ENCODE results near the gene PAX5. TPM values are rescaled to one million over a fixed set of nuclear protein-coding genes. Genes with fewer than 3 reads are reported as not detected.
"Not testable (repeated sequence)": the region's sequence is repeated elsewhere in the genome, so short reads cannot be mapped to it uniquely, and the experiment has no call there.

The PAX5 gene
- polyA plus RNA-seq, 1 experiment: not detected

- Histone ChIP-seq H3K4me3 (ENCODE audit: low read depth, low read length) (no peak overlapping the region), H3K27me3 (ENCODE audit: control insufficient read depth, insufficient read depth, low read length) (peaks cover 16% of the 10 kb centered on the region), H3K36me3 (ENCODE audit: control insufficient read depth, insufficient read depth, low read length) (no peaks in the 10 kb centered on the region)
- no peak for DNase-seq (ENCODE audit: low read depth)
- CTCF ChIA-PET: interaction anchor here (0.7 to 5.7 kb wide), 38 partner anchors 8 to 552 kb away, joined by 3 to 63 read pairs (median 3); no protein-coding TSS in a partner anchor
- POLR2A ChIA-PET: no interaction called here
- no peak for TF ChIP-seq CTCF (IDR thresholded peaks at IDR 0.05; ENCODE audit: insufficient read depth, low read depth, low read length)
Measured at GRCh38 chr9:36872641-36873040, 161.4 kb downstream of the PAX5 start.

GRCh38 chr9:36871606-36872005 is 162.5 kb downstream of the PAX5 start:
- no peak for TF ChIP-seq CTCF (IDR thresholded peaks at IDR 0.05; ENCODE audit: insufficient read depth, low read depth, low read length)
- ChIA-PET CTCF (interaction anchor here (1.6 to 5.7 kb wide), 4 partner anchors 8 to 540 kb away, joined by 3 to 63 read pairs (median 15); no protein-coding TSS in a partner anchor), POLR2A (no interaction called here)
- Histone ChIP-seq H3K36me3 (ENCODE audit: control insufficient read depth, insufficient read depth, low read length) (no peaks in the 10 kb centered on the region), H3K27me3 (ENCODE audit: control insufficient read depth, insufficient read depth, low read length) (peaks cover 12% of the 10 kb centered on the region), H3K4me3 (ENCODE audit: low read depth, low read length) (no peak overlapping the region)
- no peak for DNase-seq (ENCODE audit: low read depth)

GRCh38 chr9:36870960-36871359 is 163.1 kb downstream of the PAX5 start:
- no peak for TF ChIP-seq CTCF (IDR thresholded peaks at IDR 0.05; ENCODE audit: insufficient read depth, low read depth, low read length)

GRCh38 chr9:36869605-36870004 is 164.5 kb downstream of the PAX5 start:
- H3K4me3 ChIP-seq (ENCODE audit: low read depth, low read length); POLR2A ChIA-PET; CTCF ChIA-PET; DNase-seq (ENCODE audit: low read depth); H3K36me3 ChIP-seq (ENCODE audit: control insufficient read depth, insufficient read depth, low read length): not testable (repeated sequence)
- peaks cover 14% of the 10 kb centered on the region for H3K27me3 ChIP-seq (ENCODE audit: control insufficient read depth, insufficient read depth, low read length)

More at GRCh38 chr9:36870960-36871359, 163.1 kb downstream of the PAX5 start:
- no peak for DNase-seq (ENCODE audit: low read depth)
- POLR2A ChIA-PET: no interaction called here
- CTCF ChIA-PET: no interaction called here
- Histone ChIP-seq H3K4me3 (ENCODE audit: low read depth, low read length) (no peak overlapping the region), H3K27me3 (ENCODE audit: control insufficient read depth, insufficient read depth, low read length) (peaks cover 12% of the 10 kb centered on the region), H3K36me3 (ENCODE audit: control insufficient read depth, insufficient read depth, low read length) (no peaks in the 10 kb centered on the region)

GRCh38 chr9:36868586-36869282 is 165.3 kb downstream of the PAX5 start:
- H3K27me3 ChIP-seq (ENCODE audit: control insufficient read depth, insufficient read depth, low read length): peaks cover 17% of the 10 kb centered on the region

More at GRCh38 chr9:36868586-36869282, 165.3 kb downstream of the PAX5 start:
- CTCF ChIA-PET: no interaction called here
- Histone ChIP-seq H3K36me3 (ENCODE audit: control insufficient read depth, insufficient read depth, low read length) (no peaks in the 10 kb centered on the region), H3K4me3 (ENCODE audit: low read depth, low read length) (no peak overlapping the region)
- TF ChIP-seq CTCF (IDR thresholded peaks at IDR 0.05; ENCODE audit: insufficient read depth, low read depth, low read length): no peak
- POLR2A ChIA-PET: no interaction called here
- DNase-seq (ENCODE audit: low read depth): no peak

Measured in BJ (cell line).